ENCODE results near the gene RIMS1.

Gene RIMS1

GRCh38 chr6:72424476-72424875, 538.1 kb downstream of the RIMS1 start:
- TF ChIP-seq POLR2AphosphoS5 (IDR thresholded peaks at IDR 0.05; ENCODE audit: low read depth) (no peak), SPI1 (IDR thresholded peaks at IDR 0.05; ENCODE audit: borderline replicate concordance, low read depth) (no peak), CTCF (IDR thresholded peaks at IDR 0.05; ENCODE audit: insufficient read depth, low read length) (no peak), GABPA (IDR thresholded peaks at IDR 0.05; ENCODE audit: low read depth) (no peak), REST (IDR thresholded peaks at IDR 0.05; ENCODE audit: insufficient replicate concordance, low read depth) (no peak)

GRCh38 chr6:72425003-72425681, 538.8 kb downstream of the RIMS1 start:
- Histone ChIP-seq H3K27ac (replicated peaks) (no peak overlapping the region), H3K27me3 (ENCODE audit: insufficient read depth, poor library complexity, severe bottlenecking) (peaks cover 2% of the 10 kb centered on the region), H3K4me3 (replicated peaks; ENCODE audit: insufficient read depth, low read length) (no peak overlapping the region)
- TF ChIP-seq REST (IDR thresholded peaks at IDR 0.05; ENCODE audit: insufficient replicate concordance, low read depth) (no peak), CTCF (IDR thresholded peaks at IDR 0.05; ENCODE audit: insufficient read depth, low read length) (no peak), GABPA (IDR thresholded peaks at IDR 0.05; ENCODE audit: low read depth) (no peak), POLR2AphosphoS5 (IDR thresholded peaks at IDR 0.05; ENCODE audit: low read depth) (no peak), SPI1 (IDR thresholded peaks at IDR 0.05; ENCODE audit: borderline replicate concordance, low read depth) (no peak)
- DNase-seq (ENCODE audit: low read depth in 1 of 2, low spot score in 1 of 2) = no peak

More at GRCh38 chr6:72424476-72424875, 538.1 kb downstream of the RIMS1 start:
- DNase-seq (ENCODE audit: low read depth in 1 of 2, low spot score in 1 of 2) = no peak
- Histone ChIP-seq H3K27ac (replicated peaks) (no peak overlapping the region), H3K4me3 (replicated peaks; ENCODE audit: insufficient read depth, low read length) (no peak overlapping the region), H3K27me3 (ENCODE audit: insufficient read depth, poor library complexity, severe bottlenecking) (peaks cover 2% of the 10 kb centered on the region)

GRCh38 chr6:72440611-72441010, 554.3 kb downstream of the RIMS1 start:
- TF ChIP-seq CTCF (IDR thresholded peaks at IDR 0.05; ENCODE audit: insufficient read depth, low read length) = no peak
- TF ChIP-seq REST (IDR thresholded peaks at IDR 0.05; ENCODE audit: insufficient replicate concordance, low read depth) = no peak
- TF ChIP-seq GABPA (IDR thresholded peaks at IDR 0.05; ENCODE audit: low read depth) = no peak
- TF ChIP-seq POLR2AphosphoS5 (IDR thresholded peaks at IDR 0.05; ENCODE audit: low read depth) = no peak
- no peak for TF ChIP-seq SPI1 (IDR thresholded peaks at IDR 0.05; ENCODE audit: borderline replicate concordance, low read depth)

More at GRCh38 chr6:72440611-72441010, 554.3 kb downstream of the RIMS1 start:
- Histone ChIP-seq H3K4me3 (replicated peaks; ENCODE audit: insufficient read depth, low read length) (no peak overlapping the region), H3K27me3 (ENCODE audit: insufficient read depth, poor library complexity, severe bottlenecking) (peaks cover 19% of the 10 kb centered on the region), H3K27ac (replicated peaks) (no peak overlapping the region)
- no peak for DNase-seq (ENCODE audit: low read depth in 1 of 2, low spot score in 1 of 2)
